ENCODE results near the gene KLF7. TPM values are rescaled to one million over a fixed set of nuclear protein-coding genes. Genes with fewer than 3 reads are reported as not detected.

KLF7 gene
- total RNA-seq: 10 to 100 TPM; 27.2 to 28.3 TPM

DNA sequence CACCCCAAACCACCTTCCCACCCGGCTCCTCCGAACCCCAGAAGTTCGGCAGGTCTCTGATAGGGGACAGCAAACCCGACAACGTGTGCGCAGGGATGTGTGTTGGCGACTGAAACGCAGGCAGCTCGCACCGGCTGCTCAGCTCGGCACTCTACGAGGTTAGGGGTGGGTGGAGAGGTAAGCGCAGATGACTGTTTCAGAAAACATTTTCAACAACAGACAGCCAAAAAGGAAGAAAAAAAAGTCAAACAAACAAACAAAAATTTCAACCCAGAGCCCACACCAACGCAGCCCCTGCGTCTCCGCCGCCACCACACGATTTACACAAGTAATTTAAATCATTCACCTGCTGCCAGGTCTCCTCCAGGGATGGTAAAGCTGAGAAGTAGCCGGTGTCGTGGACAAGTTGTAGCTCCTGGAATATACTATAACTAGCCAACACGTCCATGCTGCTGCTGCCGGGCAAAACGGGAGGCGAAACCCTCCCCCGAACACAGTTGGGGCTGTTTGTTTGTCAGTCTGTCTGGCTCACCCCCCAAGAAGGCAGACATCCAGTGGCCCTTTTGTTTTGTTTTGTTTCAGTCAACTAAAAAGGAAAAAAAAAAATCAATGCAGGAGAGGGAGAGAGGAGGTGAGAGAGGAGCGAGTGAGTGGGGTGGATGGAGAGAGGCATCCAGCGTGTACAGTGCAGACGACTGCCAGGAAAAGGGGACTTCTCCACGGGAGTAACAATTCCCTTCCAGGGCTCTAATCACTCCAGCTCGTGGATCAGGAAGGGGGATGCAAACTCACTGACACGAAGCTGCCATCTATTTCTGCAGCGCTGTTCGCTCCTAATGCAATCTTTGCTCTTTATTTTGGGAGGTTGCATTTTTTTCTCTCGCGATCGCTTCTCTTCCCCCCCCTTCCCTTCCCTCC, at the start of gene KLF7:
KLF7 (minus strand) TSS at position 828 of the 918 bp plus-strand sequence; CDS start at position 448, 380 bp downstream.
- Histone ChIP-seq H3K36me3 (no peaks in the 10 kb centered on the region), H3K27me3 (replicated peaks; ENCODE audit: insufficient read depth) (no peaks in the 10 kb centered on the region), H3K27ac (peak within 1 kb of the TSS; percentile 100), H3K4me3 (peak within 1 kb of the TSS; percentile 95), H3K9me3 (no peaks in the 10 kb centered on the region), H3K4me1 (ENCODE audit: control insufficient read depth in 1 of 2, low read depth in 2 of 2) (peaks cover 23 to 33% of the 10 kb centered on the region in 2 donors)
- DNase-seq (ENCODE audit: low spot score): peak; percentile 14
- TF ChIP-seq, protein P1, sequence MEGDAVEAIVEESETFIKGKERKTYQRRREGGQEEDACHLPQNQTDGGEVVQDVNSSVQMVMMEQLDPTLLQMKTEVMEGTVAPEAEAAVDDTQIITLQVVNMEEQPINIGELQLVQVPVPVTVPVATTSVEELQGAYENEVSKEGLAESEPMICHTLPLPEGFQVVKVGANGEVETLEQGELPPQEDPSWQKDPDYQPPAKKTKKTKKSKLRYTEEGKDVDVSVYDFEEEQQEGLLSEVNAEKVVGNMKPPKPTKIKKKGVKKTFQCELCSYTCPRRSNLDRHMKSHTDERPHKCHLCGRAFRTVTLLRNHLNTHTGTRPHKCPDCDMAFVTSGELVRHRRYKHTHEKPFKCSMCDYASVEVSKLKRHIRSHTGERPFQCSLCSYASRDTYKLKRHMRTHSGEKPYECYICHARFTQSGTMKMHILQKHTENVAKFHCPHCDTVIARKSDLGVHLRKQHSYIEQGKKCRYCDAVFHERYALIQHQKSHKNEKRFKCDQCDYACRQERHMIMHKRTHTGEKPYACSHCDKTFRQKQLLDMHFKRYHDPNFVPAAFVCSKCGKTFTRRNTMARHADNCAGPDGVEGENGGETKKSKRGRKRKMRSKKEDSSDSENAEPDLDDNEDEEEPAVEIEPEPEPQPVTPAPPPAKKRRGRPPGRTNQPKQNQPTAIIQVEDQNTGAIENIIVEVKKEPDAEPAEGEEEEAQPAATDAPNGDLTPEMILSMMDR (IDR thresholded peaks at IDR 0.05): no peak
- peak; percentile 5 for ATAC-seq (ENCODE audit: insufficient number of reproducible peaks, low FRiP score, low read depth)

DNA sequence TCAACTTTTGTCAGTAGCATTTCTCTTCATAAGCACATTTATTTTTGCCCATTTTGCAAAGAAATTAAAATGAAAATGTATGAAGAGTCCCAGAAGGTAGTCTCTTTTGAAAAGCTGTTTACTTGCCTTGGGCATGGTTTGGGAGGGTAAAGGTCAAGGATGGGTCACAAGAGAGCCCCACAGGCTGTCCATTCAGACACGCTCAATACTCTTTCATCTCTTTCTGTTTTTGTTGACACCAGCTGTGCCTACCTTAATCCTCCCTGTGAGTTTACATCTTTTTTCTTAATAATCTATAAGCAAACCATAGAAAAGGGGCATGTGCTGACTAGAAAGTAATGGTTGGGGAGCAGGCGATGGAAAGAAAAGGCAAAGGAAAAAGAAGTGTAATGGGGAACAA, 49.6 kb upstream of the KLF7 start:
- no peaks in the 10 kb centered on the region for H3K27me3 ChIP-seq (replicated peaks; ENCODE audit: insufficient read depth)
- TF ChIP-seq, protein P1 (IDR thresholded peaks at IDR 0.05): no peak
- no peaks in the 10 kb centered on the region for H3K9me3 ChIP-seq
- no peak overlapping the region for H3K4me3 ChIP-seq
- ATAC-seq (ENCODE audit: insufficient number of reproducible peaks, low FRiP score, low read depth) (no peak), DNase-seq (ENCODE audit: low spot score) (no peak)
- no peak overlapping the region for H3K27ac ChIP-seq
- no peaks in the 10 kb centered on the region for H3K36me3 ChIP-seq
- no peaks in the 10 kb centered on the region for H3K4me1 ChIP-seq (ENCODE audit: control insufficient read depth in 1 of 2, low read depth in 2 of 2)

DNA sequence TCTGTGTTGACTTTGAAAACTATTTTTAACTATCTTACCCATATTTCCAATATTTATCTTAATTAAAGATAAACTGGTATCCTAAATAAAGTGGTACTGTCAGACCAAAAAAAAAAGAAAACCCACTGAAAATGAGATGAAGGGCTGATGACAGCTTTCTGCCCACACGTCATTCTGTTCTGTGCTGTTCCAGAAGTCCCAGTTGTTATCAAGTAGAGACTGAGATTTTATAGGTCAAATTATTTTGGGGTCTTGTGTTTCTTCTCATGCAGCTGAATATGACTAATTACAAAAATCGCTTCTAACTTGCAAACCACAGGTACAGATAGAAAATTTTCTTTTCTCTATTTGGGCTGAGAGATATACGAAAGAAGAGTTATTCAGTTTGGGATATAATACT, 48.7 kb upstream of the KLF7 start:
- Histone ChIP-seq H3K9me3 (no peaks in the 10 kb centered on the region), H3K36me3 (no peaks in the 10 kb centered on the region), H3K27me3 (replicated peaks; ENCODE audit: insufficient read depth) (no peaks in the 10 kb centered on the region), H3K4me3 (no peak overlapping the region), H3K27ac (no peak overlapping the region), H3K4me1 (ENCODE audit: control insufficient read depth in 1 of 2, low read depth in 2 of 2) (no peaks in the 10 kb centered on the region)
- TF ChIP-seq, protein P1 (IDR thresholded peaks at IDR 0.05): no peak
- no peak for ATAC-seq (ENCODE audit: insufficient number of reproducible peaks, low FRiP score, low read depth)
- DNase-seq (ENCODE audit: low spot score): no peak

DNA sequence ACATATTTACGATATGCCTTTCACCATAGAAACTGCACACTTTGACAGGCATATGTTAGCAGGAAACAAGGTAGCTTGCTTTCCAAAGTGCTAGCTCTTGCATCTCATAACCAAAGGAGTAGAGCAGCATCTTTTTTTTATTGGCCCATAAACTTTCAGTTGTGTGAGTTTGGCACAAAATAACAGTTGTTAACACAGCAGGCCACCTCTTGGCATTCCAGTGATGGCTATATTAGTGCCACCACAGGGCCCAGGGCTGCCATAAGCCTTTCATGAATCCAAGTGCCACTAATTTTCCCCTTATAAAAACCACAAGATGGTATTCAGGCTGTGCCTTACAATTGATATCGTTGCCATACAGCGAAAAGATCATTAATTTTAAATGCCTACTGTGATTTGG, 40.3 kb upstream of the KLF7 start:
- H3K4me3 ChIP-seq: no peak overlapping the region
- DNase-seq (ENCODE audit: low spot score) (no peak), ATAC-seq (ENCODE audit: insufficient number of reproducible peaks, low FRiP score, low read depth) (no peak)
- no peaks in the 10 kb centered on the region for H3K36me3 ChIP-seq
- H3K27me3 ChIP-seq (replicated peaks; ENCODE audit: insufficient read depth): no peaks in the 10 kb centered on the region
- no peaks in the 10 kb centered on the region for H3K4me1 ChIP-seq (ENCODE audit: control insufficient read depth in 1 of 2, low read depth in 2 of 2)
- no peak overlapping the region for H3K27ac ChIP-seq
- TF ChIP-seq, protein P1 (IDR thresholded peaks at IDR 0.05): no peak
- H3K9me3 ChIP-seq: no peaks in the 10 kb centered on the region

DNA sequence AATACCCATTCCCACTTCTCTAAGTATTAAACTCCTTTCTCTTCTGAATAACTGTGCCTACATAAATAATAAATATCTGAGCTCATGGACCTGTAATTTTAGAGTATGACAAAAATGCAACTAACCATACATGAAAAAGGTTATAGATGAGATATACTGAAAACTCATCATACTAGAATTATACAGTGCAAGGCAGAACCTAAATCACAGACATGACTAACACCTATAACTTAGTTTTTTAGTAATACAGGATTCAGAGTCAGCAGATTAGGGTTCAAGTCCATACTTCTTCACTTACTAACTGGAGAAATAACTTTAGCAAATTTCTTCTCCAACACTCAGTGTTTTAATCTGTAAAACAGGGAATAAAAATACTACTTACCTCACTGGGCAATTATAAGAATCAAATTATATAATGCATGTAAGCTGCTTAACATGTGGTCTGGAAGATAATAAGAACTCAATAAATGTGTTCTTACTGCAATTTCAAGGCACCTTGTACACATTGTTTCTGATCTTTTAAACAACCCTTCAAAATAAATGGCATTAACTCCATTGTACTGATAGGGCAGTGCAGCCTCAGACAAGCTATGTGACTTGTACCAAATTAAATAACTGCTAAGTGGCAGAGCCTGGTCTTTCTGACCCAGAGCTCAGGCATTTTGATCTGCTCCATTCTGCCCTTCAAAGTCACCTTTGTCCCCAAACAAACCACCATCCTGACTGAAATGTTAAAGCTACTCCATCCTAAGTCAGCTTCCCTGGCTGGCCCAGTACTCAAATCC, 39.6 kb upstream of the KLF7 start:
- ATAC-seq (ENCODE audit: insufficient number of reproducible peaks, low FRiP score, low read depth): no peak
- no peak for DNase-seq (ENCODE audit: low spot score)
- Histone ChIP-seq H3K36me3 (no peaks in the 10 kb centered on the region), H3K4me1 (ENCODE audit: control insufficient read depth in 1 of 2, low read depth in 2 of 2) (no peaks in the 10 kb centered on the region), H3K4me3 (no peak overlapping the region), H3K27ac (no peak overlapping the region), H3K9me3 (no peaks in the 10 kb centered on the region), H3K27me3 (replicated peaks; ENCODE audit: insufficient read depth) (no peaks in the 10 kb centered on the region)
- TF ChIP-seq, protein P1 (IDR thresholded peaks at IDR 0.05): no peak

All from thoracic aorta (tissue), 2 donors.